Mononuclear cell (primary cell): Measurements from ENCODE around the gene ZNF621. TPM values are rescaled to one million over a fixed set of nuclear protein-coding genes. Genes with fewer than 3 reads are reported as not detected.
A peak's percentile ranks its signal among the peaks of the same experiment; 100 is the strongest.

Experiments
- H3K27me3 ChIP-seq: 2 replicates; pipeline ENCODE4 v1.6.0; 2011; ENCODE audit warnings: low read length, control low read depth; ENCODE audit not compliant: insufficient read depth
- H3K4me1 ChIP-seq: 2 replicates; pipeline ENCODE4 v1.5.1; 2011; ENCODE audit warnings: mild to moderate bottlenecking, low read length, control low read depth; ENCODE audit not compliant: insufficient read depth
- H3K4me3 ChIP-seq: 2 replicates; pipeline ENCODE4 v1.5.1; 2011; ENCODE audit warnings: mild to moderate bottlenecking, low read length, moderate library complexity
- H3K9me3 ChIP-seq: 2 replicates; pipeline ENCODE4 v1.5.1; 2011; ENCODE audit warnings: low read depth, mild to moderate bottlenecking, control low read depth, low read length
- total RNA-seq: library from RNA; depleted of rRNA; stranded (reverse); fragments of >200 nt; gene quantifications from one replicate; pipeline ENCODE4 v1.2.3, GENCODE V29; 2012

Gene ZNF621
- 5.6 TPM for total RNA-seq

- Histone ChIP-seq H3K27me3 (no peaks in the 10 kb centered on the region), H3K9me3 (no peaks in the 10 kb centered on the region), H3K4me3 (peak within 1 kb of the TSS; percentile 75), H3K4me1 (peaks cover 16% of the 10 kb centered on the region)
Measured at GRCh38 chr3:40524568-40525285, at the start of gene ZNF621. Gene ZNF621 (plus strand): TSS chr3:40524960. CDS start chr3:40525841, 881 bp downstream.

- Histone ChIP-seq H3K27me3 (no peaks in the 10 kb centered on the region), H3K4me3 (peak within 1 kb of the TSS; percentile 83), H3K9me3 (no peaks in the 10 kb centered on the region), H3K4me1 (peaks cover 16% of the 10 kb centered on the region)
Measured at GRCh38 chr3:40476478-40477470, 48.0 kb upstream of the ZNF621 start, which contains the start of gene ZNF619. Gene ZNF619 (plus strand): TSS chr3:40477122. CDS start chr3:40477980, 858 bp downstream.

- peaks cover 16% of the 10 kb centered on the region for H3K4me1 ChIP-seq
- H3K27me3 ChIP-seq = no peaks in the 10 kb centered on the region
- peak overlapping the region; percentile 83 for H3K4me3 ChIP-seq
- no peaks in the 10 kb centered on the region for H3K9me3 ChIP-seq
Measured at GRCh38 chr3:40477666-40478065, 47.1 kb upstream of the ZNF621 start.

GRCh38 chr3:40487172-40487571 is 37.6 kb upstream of the ZNF621 start:
- Histone ChIP-seq H3K27me3 (no peaks in the 10 kb centered on the region), H3K9me3 (peaks cover 17% of the 10 kb centered on the region), H3K4me3 (no peak overlapping the region), H3K4me1 (no peaks in the 10 kb centered on the region)

GRCh38 chr3:40490916-40491315 is 33.8 kb upstream of the ZNF621 start:
- Histone ChIP-seq H3K27me3 (no peaks in the 10 kb centered on the region), H3K4me1 (no peaks in the 10 kb centered on the region), H3K4me3 (no peak overlapping the region), H3K9me3 (peaks cover 17% of the 10 kb centered on the region)

GRCh38 chr3:40494698-40495097 is 30.1 kb upstream of the ZNF621 start:
- no peaks in the 10 kb centered on the region for H3K4me1 ChIP-seq
- H3K4me3 ChIP-seq = no peak overlapping the region
- no peaks in the 10 kb centered on the region for H3K27me3 ChIP-seq
- no peaks in the 10 kb centered on the region for H3K9me3 ChIP-seq

- H3K9me3 ChIP-seq = no peaks in the 10 kb centered on the region
- H3K4me1 ChIP-seq = no peaks in the 10 kb centered on the region
- H3K27me3 ChIP-seq = no peaks in the 10 kb centered on the region
- H3K4me3 ChIP-seq = no peak overlapping the region
Measured at GRCh38 chr3:40497288-40497687, 27.5 kb upstream of the ZNF621 start.

- Histone ChIP-seq H3K4me1 (no peaks in the 10 kb centered on the region), H3K9me3 (no peaks in the 10 kb centered on the region), H3K27me3 (no peaks in the 10 kb centered on the region), H3K4me3 (no peak overlapping the region)
Measured at GRCh38 chr3:40499952-40500351, 24.8 kb upstream of the ZNF621 start.

- Histone ChIP-seq H3K9me3 (no peaks in the 10 kb centered on the region), H3K27me3 (no peaks in the 10 kb centered on the region), H3K4me1 (peaks cover 15% of the 10 kb centered on the region), H3K4me3 (no peak overlapping the region)
Measured at GRCh38 chr3:40502034-40502433, 22.7 kb upstream of the ZNF621 start.

GRCh38 chr3:40504636-40505430 is 19.9 kb upstream of the ZNF621 start:
- Histone ChIP-seq H3K9me3 (no peaks in the 10 kb centered on the region), H3K4me3 (no peak overlapping the region), H3K27me3 (no peaks in the 10 kb centered on the region), H3K4me1 (peaks cover 15% of the 10 kb centered on the region)

- H3K4me3 ChIP-seq = peak within 1 kb of the TSS; percentile 58
- H3K4me1 ChIP-seq = peaks cover 15% of the 10 kb centered on the region
Measured at GRCh38 chr3:40505599-40506462, 18.9 kb upstream of the ZNF621 start, which contains the start of gene ZNF620. Gene ZNF620 (plus strand): TSS chr3:40506039. CDS start chr3:40506353, 314 bp downstream.

GRCh38 chr3:40511031-40511718 is 13.6 kb upstream of the ZNF621 start:
- H3K27me3 ChIP-seq = no peaks in the 10 kb centered on the region
- no peaks in the 10 kb centered on the region for H3K9me3 ChIP-seq
- H3K4me1 ChIP-seq = peaks cover 5% of the 10 kb centered on the region
- no peak overlapping the region for H3K4me3 ChIP-seq

More at GRCh38 chr3:40505599-40506462, 18.9 kb upstream of the ZNF621 start, which contains the start of gene ZNF620:
- Histone ChIP-seq H3K27me3 (no peaks in the 10 kb centered on the region), H3K9me3 (no peaks in the 10 kb centered on the region)

- Histone ChIP-seq H3K4me3 (no peak overlapping the region), H3K27me3 (no peaks in the 10 kb centered on the region), H3K4me1 (no peaks in the 10 kb centered on the region), H3K9me3 (no peaks in the 10 kb centered on the region)
Measured at GRCh38 chr3:40516201-40516600, 8.6 kb upstream of the ZNF621 start.
